ENCODE results near the gene SMIM32.

The SMIM32 gene

GRCh38 chr5:136192526-136193321 lies at the start of gene SMIM32:
SMIM32 (minus strand) TSS chr5:136193162; CDS start chr5:136192524, 638 bp downstream.
- no peak for DNase-seq (ENCODE audit: extremely low spot score)
- POLR2A ChIA-PET, result no interaction called here
- CTCF ChIA-PET, result no interaction called here
- TF ChIP-seq LEF1 (IDR thresholded peaks at IDR 0.05; ENCODE audit: borderline replicate concordance) (no peak), FOXK2 (IDR thresholded peaks at IDR 0.05) (no peak)

GRCh38 chr5:136242611-136243010 lies 49.6 kb upstream of the SMIM32 start:
- no peak for TF ChIP-seq NFRKB (IDR thresholded peaks at IDR 0.05)
- TF ChIP-seq SP1 (IDR thresholded peaks at IDR 0.05), result no peak
- POLR2A ChIA-PET, result interaction anchor here (0.8 kb wide), 1 partner anchor 38 kb away, joined by 3 read pairs; no protein-coding TSS in a partner anchor

GRCh38 chr5:136242136-136242535 lies 49.2 kb upstream of the SMIM32 start:
- TF ChIP-seq LEF1 (IDR thresholded peaks at IDR 0.05; ENCODE audit: borderline replicate concordance), result no peak
- no peak for TF ChIP-seq TARDBP (IDR thresholded peaks at IDR 0.05)
- TF ChIP-seq ZNF384 (IDR thresholded peaks at IDR 0.05), result no peak
- TF ChIP-seq ARNT (IDR thresholded peaks at IDR 0.05), result no peak
- no peak for TF ChIP-seq L3MBTL2 (conservative IDR thresholded peaks at IDR 0.05)
- no peak for TF ChIP-seq FOXM1 (IDR thresholded peaks at IDR 0.05; ENCODE audit: borderline replicate concordance)
- TF ChIP-seq HDGF (IDR thresholded peaks at IDR 0.05; ENCODE audit: borderline replicate concordance), result no peak
- no peak for TF ChIP-seq SP1 (IDR thresholded peaks at IDR 0.05)
- TF ChIP-seq SUZ12 (IDR thresholded peaks at IDR 0.05), result no peak
- TF ChIP-seq NFRKB (IDR thresholded peaks at IDR 0.05), result no peak
- no peak for TF ChIP-seq PKNOX1 (IDR thresholded peaks at IDR 0.05)
- no peak for TF ChIP-seq ELF4 (IDR thresholded peaks at IDR 0.05)
- TF ChIP-seq FOXA1 (IDR thresholded peaks at IDR 0.05), result no peak
- TF ChIP-seq FOXK2 (IDR thresholded peaks at IDR 0.05), result no peak
- TF ChIP-seq CTBP1 (IDR thresholded peaks at IDR 0.05; ENCODE audit: borderline replicate concordance), result no peak
- TF ChIP-seq BHLHE40 (IDR thresholded peaks at IDR 0.05; ENCODE audit: borderline replicate concordance), result no peak
- DNase-seq (ENCODE audit: extremely low spot score), result no peak
- CTCF ChIA-PET, result no interaction called here
- POLR2A ChIA-PET, result interaction anchor here (0.8 kb wide), 1 partner anchor 37 kb away, joined by 3 read pairs; no protein-coding TSS in a partner anchor

More at GRCh38 chr5:136242611-136243010, 49.6 kb upstream of the SMIM32 start:
- CTCF ChIA-PET, result no interaction called here
- no peak for DNase-seq (ENCODE audit: extremely low spot score)

GRCh38 chr5:136240894-136241293 lies 47.9 kb upstream of the SMIM32 start:
- no peak for DNase-seq (ENCODE audit: extremely low spot score)
- CTCF ChIA-PET, result interaction anchor here (1.5 kb wide), 1 partner anchor 9 kb away, joined by 3 read pairs; no protein-coding TSS in a partner anchor
- POLR2A ChIA-PET, result no interaction called here
- no peak for TF ChIP-seq ZNF384 (IDR thresholded peaks at IDR 0.05)
- no peak for TF ChIP-seq CTBP1 (IDR thresholded peaks at IDR 0.05; ENCODE audit: borderline replicate concordance)

GRCh38 chr5:136236479-136237083 lies 43.6 kb upstream of the SMIM32 start:
- no peak for TF ChIP-seq FOXK2 (IDR thresholded peaks at IDR 0.05)
- no peak for TF ChIP-seq ARNT (IDR thresholded peaks at IDR 0.05)
- TF ChIP-seq ZNF384 (IDR thresholded peaks at IDR 0.05), result no peak
- no peak for TF ChIP-seq LEF1 (IDR thresholded peaks at IDR 0.05; ENCODE audit: borderline replicate concordance)
- no peak for TF ChIP-seq FOXM1 (IDR thresholded peaks at IDR 0.05; ENCODE audit: borderline replicate concordance)
- no peak for TF ChIP-seq TARDBP (IDR thresholded peaks at IDR 0.05)
- no peak for TF ChIP-seq SUZ12 (IDR thresholded peaks at IDR 0.05)
- no peak for TF ChIP-seq ELF4 (IDR thresholded peaks at IDR 0.05)
- no peak for DNase-seq (ENCODE audit: extremely low spot score)
- CTCF ChIA-PET, result interaction anchor here (0.6 kb wide), 1 partner anchor 69 kb away, joined by 3 read pairs; no protein-coding TSS in a partner anchor
- POLR2A ChIA-PET, result no interaction called here

- no peak for DNase-seq (ENCODE audit: extremely low spot score)
- TF ChIP-seq SUZ12 (IDR thresholded peaks at IDR 0.05), result no peak
- TF ChIP-seq NFRKB (IDR thresholded peaks at IDR 0.05), result no peak
- no peak for TF ChIP-seq CTBP1 (IDR thresholded peaks at IDR 0.05; ENCODE audit: borderline replicate concordance)
- TF ChIP-seq FOXA1 (IDR thresholded peaks at IDR 0.05), result no peak
- no peak for TF ChIP-seq HDGF (IDR thresholded peaks at IDR 0.05; ENCODE audit: borderline replicate concordance)
- TF ChIP-seq PKNOX1 (IDR thresholded peaks at IDR 0.05), result no peak
- TF ChIP-seq ELF4 (IDR thresholded peaks at IDR 0.05), result no peak
- no peak for TF ChIP-seq BHLHE40 (IDR thresholded peaks at IDR 0.05; ENCODE audit: borderline replicate concordance)
- TF ChIP-seq TARDBP (IDR thresholded peaks at IDR 0.05), result no peak
- TF ChIP-seq SP1 (IDR thresholded peaks at IDR 0.05), result no peak
- TF ChIP-seq LEF1 (IDR thresholded peaks at IDR 0.05; ENCODE audit: borderline replicate concordance), result no peak
- TF ChIP-seq ARNT (IDR thresholded peaks at IDR 0.05), result no peak
- ChIA-PET CTCF (no interaction called here), POLR2A (no interaction called here)
These were observed 42.4 kb upstream of the SMIM32 start for GRCh38 chr5:136235321-136235720.

- no peak for DNase-seq (ENCODE audit: extremely low spot score)
- ChIA-PET CTCF (interaction anchor here (1.1 to 1.4 kb wide), 2 partner anchors 16 to 20 kb away, joined by 4 read pairs; no protein-coding TSS in a partner anchor), POLR2A (no interaction called here)
- TF ChIP-seq L3MBTL2 (conservative IDR thresholded peaks at IDR 0.05) (no peak), CTBP1 (IDR thresholded peaks at IDR 0.05; ENCODE audit: borderline replicate concordance) (no peak), FOXM1 (IDR thresholded peaks at IDR 0.05; ENCODE audit: borderline replicate concordance) (no peak), LEF1 (IDR thresholded peaks at IDR 0.05; ENCODE audit: borderline replicate concordance) (no peak), SUZ12 (IDR thresholded peaks at IDR 0.05) (no peak), ARNT (IDR thresholded peaks at IDR 0.05) (no peak), SP1 (IDR thresholded peaks at IDR 0.05) (no peak)
These were observed 39.4 kb upstream of the SMIM32 start for GRCh38 chr5:136232316-136232715.

All from HEK293T (cell line).